ENCODE data around the gene DSCAML1. TPM values are rescaled to one million over a fixed set of nuclear protein-coding genes. Genes with fewer than 3 reads are reported as not detected.

Gene DSCAML1
- total RNA-seq, 1 donor from 2014 or later, result not detected

GRCh38 chr11:117754030-117754429, 43.0 kb downstream of the DSCAML1 start:
- Mint-ChIP-seq H3K4me1 (ENCODE audit: unreplicated experiment) (no peaks in the 10 kb centered on the region), H3K9me3 (ENCODE audit: unreplicated experiment) (no peaks in the 10 kb centered on the region), H3K27me3 (ENCODE audit: unreplicated experiment) (peaks cover 38% of the 10 kb centered on the region), H3K4me3 (ENCODE audit: unreplicated experiment) (no peak overlapping the region), H3K27ac (ENCODE audit: unreplicated experiment) (no peak overlapping the region), H3K36me3 (ENCODE audit: unreplicated experiment) (no peaks in the 10 kb centered on the region)
- TF ChIP-seq CTCF (IDR thresholded peaks at IDR 0.05), result no peak
- DNase-seq (ENCODE audit: extremely low spot score, unreplicated experiment), result no peak

GRCh38 chr11:117752721-117753237, 44.2 kb downstream of the DSCAML1 start:
- TF ChIP-seq CTCF (IDR thresholded peaks at IDR 0.05), result no peak
- H3K4me1 Mint-ChIP-seq (ENCODE audit: unreplicated experiment), result no peaks in the 10 kb centered on the region
- no peak overlapping the region for H3K4me3 Mint-ChIP-seq (ENCODE audit: unreplicated experiment)
- no peak for DNase-seq (ENCODE audit: extremely low spot score, unreplicated experiment)
- no peaks in the 10 kb centered on the region for H3K9me3 Mint-ChIP-seq (ENCODE audit: unreplicated experiment)
- H3K36me3 Mint-ChIP-seq (ENCODE audit: unreplicated experiment), result no peaks in the 10 kb centered on the region
- H3K27me3 Mint-ChIP-seq (ENCODE audit: unreplicated experiment), result peaks cover 34% of the 10 kb centered on the region
- H3K27ac Mint-ChIP-seq (ENCODE audit: unreplicated experiment), result no peak overlapping the region

GRCh38 chr11:117752071-117752470, 44.9 kb downstream of the DSCAML1 start:
- DNase-seq (ENCODE audit: extremely low spot score, unreplicated experiment), result no peak
- Mint-ChIP-seq H3K27me3 (ENCODE audit: unreplicated experiment) (peaks cover 34% of the 10 kb centered on the region), H3K27ac (ENCODE audit: unreplicated experiment) (no peak overlapping the region), H3K4me1 (ENCODE audit: unreplicated experiment) (no peaks in the 10 kb centered on the region), H3K4me3 (ENCODE audit: unreplicated experiment) (no peak overlapping the region), H3K36me3 (ENCODE audit: unreplicated experiment) (no peaks in the 10 kb centered on the region), H3K9me3 (ENCODE audit: unreplicated experiment) (no peaks in the 10 kb centered on the region)
- TF ChIP-seq CTCF (IDR thresholded peaks at IDR 0.05), result no peak

- Mint-ChIP-seq H3K4me3 (ENCODE audit: unreplicated experiment) (no peak overlapping the region), H3K4me1 (ENCODE audit: unreplicated experiment) (no peaks in the 10 kb centered on the region), H3K27me3 (ENCODE audit: unreplicated experiment) (peaks cover 24% of the 10 kb centered on the region), H3K9me3 (ENCODE audit: unreplicated experiment) (no peaks in the 10 kb centered on the region), H3K27ac (ENCODE audit: unreplicated experiment) (no peak overlapping the region), H3K36me3 (ENCODE audit: unreplicated experiment) (no peaks in the 10 kb centered on the region)
- no peak for TF ChIP-seq CTCF (IDR thresholded peaks at IDR 0.05)
- no peak for DNase-seq (ENCODE audit: extremely low spot score, unreplicated experiment)
Observed at GRCh38 chr11:117750916-117751662, 45.9 kb downstream of the DSCAML1 start.

GRCh38 chr11:117750357-117750756, 46.7 kb downstream of the DSCAML1 start:
- H3K27me3 Mint-ChIP-seq (ENCODE audit: unreplicated experiment), result peaks cover 17% of the 10 kb centered on the region

More at GRCh38 chr11:117750357-117750756, 46.7 kb downstream of the DSCAML1 start:
- Mint-ChIP-seq H3K36me3 (ENCODE audit: unreplicated experiment) (no peaks in the 10 kb centered on the region), H3K27ac (ENCODE audit: unreplicated experiment) (no peak overlapping the region), H3K4me1 (ENCODE audit: unreplicated experiment) (no peaks in the 10 kb centered on the region), H3K9me3 (ENCODE audit: unreplicated experiment) (no peaks in the 10 kb centered on the region), H3K4me3 (ENCODE audit: unreplicated experiment) (no peak overlapping the region)
- no peak for TF ChIP-seq CTCF (IDR thresholded peaks at IDR 0.05)
- DNase-seq (ENCODE audit: extremely low spot score, unreplicated experiment), result no peak
